Activated CD4-positive, alpha-beta T cell treated with anti-CD3 and anti-CD28 coated beads, Interleukin-2, amount 10 ng/mL, durations not matched to agents 24 days and 14 days (primary cell): ENCODE results near the gene MBLAC1. TPM values are rescaled to one million over a fixed set of nuclear protein-coding genes. Genes with fewer than 3 reads are reported as not detected.
A peak's percentile ranks its signal among the peaks of the same experiment; 100 is the strongest.

Experiments
- DNase-seq: peaks from one replicate; pipeline ENCODE4 v3.0.0; 2022
- H3K27ac Mint-ChIP-seq: one replicate; pipeline ENCODE4 v1.8.0; 2022; ENCODE audit warnings: mild to moderate bottlenecking, mixed read lengths
- H3K27me3 Mint-ChIP-seq: one replicate; pipeline ENCODE4 v1.8.0; 2022; ENCODE audit warnings: mixed read lengths
- H3K36me3 Mint-ChIP-seq: one replicate; pipeline ENCODE4 v1.8.0; 2022; ENCODE audit warnings: low read depth, mild to moderate bottlenecking, mixed read lengths
- H3K4me1 Mint-ChIP-seq: one replicate; pipeline ENCODE4 v1.8.0; 2021; ENCODE audit warnings: mixed read lengths
- H3K4me3 Mint-ChIP-seq: one replicate; pipeline ENCODE4 v1.8.0; 2022; ENCODE audit warnings: mild to moderate bottlenecking, moderate library complexity, mixed read lengths
- H3K9me3 Mint-ChIP-seq: one replicate; pipeline ENCODE4 v1.8.0; 2021; ENCODE audit warnings: mixed read lengths
- intact Hi-C: fragments of 100-400 bp; cut with micrococcal nuclease; formaldehyde crosslinking; loops from one replicate; pipeline ENCODE4 v1.15.1; 2023
- total RNA-seq: library from RNA; stranded (reverse); gene quantifications from 2 replicates; pipeline ENCODE4 v1.2.3, GENCODE V29; 2022

MBLAC1 gene
- total RNA-seq, 1 donor from 2014 or later = 3.5 TPM

- Mint-ChIP-seq H3K4me3 (peak overlapping the region; percentile 86), H3K4me1 (peaks cover 29% of the 10 kb centered on the region), H3K27me3 (peaks cover 7% of the 10 kb centered on the region), H3K27ac (peak overlapping the region; percentile 94), H3K9me3 (no peaks in the 10 kb centered on the region), H3K36me3 (peaks cover 45% of the 10 kb centered on the region)
- intact Hi-C loops = loop anchor here (1.0 to 10.0 kb wide), 4 partner anchors 8 to 535 kb away; partner anchors contain the start of genes AP4M1, FAM200A, MBLAC1 and MCM7
- DNase-seq = no peak
Measured at GRCh38 chr7:100089458-100090196, 37.1 kb upstream of the MBLAC1 start.

GRCh38 chr7:100090527-100091410 is 36.0 kb upstream of the MBLAC1 start:
- intact Hi-C loops = no loop called here
- no peaks in the 10 kb centered on the region for H3K27me3 Mint-ChIP-seq
- H3K36me3 Mint-ChIP-seq = peaks cover 55% of the 10 kb centered on the region
- H3K4me3 Mint-ChIP-seq = peak overlapping the region; percentile 86
- DNase-seq = peak; percentile 65
- H3K9me3 Mint-ChIP-seq = no peaks in the 10 kb centered on the region
- H3K27ac Mint-ChIP-seq = peak overlapping the region; percentile 2
- H3K4me1 Mint-ChIP-seq = peaks cover 35% of the 10 kb centered on the region

- H3K27me3 Mint-ChIP-seq = no peaks in the 10 kb centered on the region
- peak overlapping the region; percentile 28 for H3K27ac Mint-ChIP-seq
- H3K4me1 Mint-ChIP-seq = peaks cover 35% of the 10 kb centered on the region
- H3K9me3 Mint-ChIP-seq = no peaks in the 10 kb centered on the region
- intact Hi-C loops = no loop called here
- peaks cover 62% of the 10 kb centered on the region for H3K36me3 Mint-ChIP-seq
- peak; percentile 64 for DNase-seq
- H3K4me3 Mint-ChIP-seq = no peak overlapping the region
Measured at GRCh38 chr7:100091411-100092181, 35.2 kb upstream of the MBLAC1 start.

GRCh38 chr7:100093054-100093453 is 33.7 kb upstream of the MBLAC1 start:
- peaks cover 43% of the 10 kb centered on the region for H3K4me1 Mint-ChIP-seq
- no peaks in the 10 kb centered on the region for H3K9me3 Mint-ChIP-seq
- no peak overlapping the region for H3K4me3 Mint-ChIP-seq
- no peak overlapping the region for H3K27ac Mint-ChIP-seq
- no peak for DNase-seq
- H3K27me3 Mint-ChIP-seq = no peaks in the 10 kb centered on the region
- H3K36me3 Mint-ChIP-seq = peaks cover 74% of the 10 kb centered on the region
- intact Hi-C loops = no loop called here

GRCh38 chr7:100093498-100093897 is 33.3 kb upstream of the MBLAC1 start:
- intact Hi-C loops = no loop called here
- Mint-ChIP-seq H3K4me1 (peaks cover 43% of the 10 kb centered on the region), H3K9me3 (no peaks in the 10 kb centered on the region), H3K4me3 (no peak overlapping the region), H3K36me3 (peaks cover 77% of the 10 kb centered on the region), H3K27me3 (no peaks in the 10 kb centered on the region), H3K27ac (peak overlapping the region; percentile 20)
- no peak for DNase-seq

- Mint-ChIP-seq H3K27ac (no peak overlapping the region), H3K9me3 (no peaks in the 10 kb centered on the region), H3K4me1 (peaks cover 47% of the 10 kb centered on the region), H3K27me3 (no peaks in the 10 kb centered on the region), H3K4me3 (no peak overlapping the region), H3K36me3 (peaks cover 81% of the 10 kb centered on the region)
- DNase-seq = no peak
- intact Hi-C loops = no loop called here
Measured at GRCh38 chr7:100093925-100094486, 32.8 kb upstream of the MBLAC1 start.

GRCh38 chr7:100095289-100095688 is 31.5 kb upstream of the MBLAC1 start:
- H3K27ac Mint-ChIP-seq = no peak overlapping the region
- no peaks in the 10 kb centered on the region for H3K9me3 Mint-ChIP-seq
- peaks cover 51% of the 10 kb centered on the region for H3K4me1 Mint-ChIP-seq
- no peaks in the 10 kb centered on the region for H3K27me3 Mint-ChIP-seq
- H3K36me3 Mint-ChIP-seq = peaks cover 93% of the 10 kb centered on the region
- intact Hi-C loops = no loop called here
- no peak overlapping the region for H3K4me3 Mint-ChIP-seq
- no peak for DNase-seq

GRCh38 chr7:100095704-100096103 is 31.1 kb upstream of the MBLAC1 start:
- Mint-ChIP-seq H3K27me3 (no peaks in the 10 kb centered on the region), H3K4me1 (peaks cover 47% of the 10 kb centered on the region), H3K36me3 (peaks cover 93% of the 10 kb centered on the region), H3K9me3 (no peaks in the 10 kb centered on the region), H3K27ac (no peak overlapping the region), H3K4me3 (no peak overlapping the region)
- intact Hi-C loops = no loop called here
- DNase-seq = no peak

GRCh38 chr7:100098913-100099312 is 27.9 kb upstream of the MBLAC1 start:
- no peaks in the 10 kb centered on the region for H3K9me3 Mint-ChIP-seq
- H3K27ac Mint-ChIP-seq = peak overlapping the region; percentile 62

GRCh38 chr7:100099452-100099851 is 27.3 kb upstream of the MBLAC1 start:
- DNase-seq = no peak
- Mint-ChIP-seq H3K27ac (peak overlapping the region; percentile 94), H3K36me3 (peaks cover 62% of the 10 kb centered on the region), H3K27me3 (no peaks in the 10 kb centered on the region), H3K4me3 (peak overlapping the region; percentile 94), H3K9me3 (no peaks in the 10 kb centered on the region), H3K4me1 (peaks cover 41% of the 10 kb centered on the region)
- intact Hi-C loops = no loop called here

More at GRCh38 chr7:100098913-100099312, 27.9 kb upstream of the MBLAC1 start:
- Mint-ChIP-seq H3K4me3 (peak overlapping the region; percentile 94), H3K27me3 (no peaks in the 10 kb centered on the region), H3K4me1 (peaks cover 41% of the 10 kb centered on the region), H3K36me3 (peaks cover 66% of the 10 kb centered on the region)
- no peak for DNase-seq
- intact Hi-C loops = no loop called here

- no peaks in the 10 kb centered on the region for H3K9me3 Mint-ChIP-seq
- H3K36me3 Mint-ChIP-seq = peaks cover 52% of the 10 kb centered on the region
- peak; percentile 97 for DNase-seq
- peak overlapping the region; percentile 94 for H3K4me3 Mint-ChIP-seq
- H3K4me1 Mint-ChIP-seq = peaks cover 37% of the 10 kb centered on the region
- H3K27me3 Mint-ChIP-seq = no peaks in the 10 kb centered on the region
- peak overlapping the region; percentile 94 for H3K27ac Mint-ChIP-seq
- intact Hi-C loops = loop anchor here (1.0 to 2.0 kb wide), 8 partner anchors 11 to 752 kb away; partner anchors contain the start of genes CNPY4, LAMTOR4, SLC12A9 and TAF6
Measured at GRCh38 chr7:100100420-100101015, 26.2 kb upstream of the MBLAC1 start.

GRCh38 chr7:100101016-100101862 is 25.5 kb upstream of the MBLAC1 start, which contains the start of the genes AP4M1 and MCM7:
TSS of gene AP4M1 (plus strand) at chr7:100101643. CDS start at chr7:100101715, 72 bp downstream.
TSS of gene MCM7 (minus strand) at chr7:100101397. CDS start at chr7:100101294, 103 bp downstream.
- intact Hi-C loops = loop anchor here (1.0 to 2.0 kb wide), 7 partner anchors 12 to 751 kb away; partner anchors contain the start of genes CNPY4, LAMTOR4, SLC12A9 and TAF6
- H3K36me3 Mint-ChIP-seq = peaks cover 46% of the 10 kb centered on the region
- H3K4me3 Mint-ChIP-seq = peak within 1 kb of the TSS; percentile 94
- H3K4me1 Mint-ChIP-seq = peaks cover 35% of the 10 kb centered on the region
- H3K27me3 Mint-ChIP-seq = no peaks in the 10 kb centered on the region
- peak; percentile 99 for DNase-seq
- H3K27ac Mint-ChIP-seq = peak within 1 kb of the TSS; percentile 94
- no peaks in the 10 kb centered on the region for H3K9me3 Mint-ChIP-seq
